Skin epidermis (tissue), 12 donors: Measurements from ENCODE around the gene CDK17.
"Not testable (repeated sequence)": the region's sequence is repeated elsewhere in the genome, so short reads cannot be mapped to it uniquely, and the experiment has no call there.

Experiments used
- H3K27ac ChIP-seq, 21 experiments: fragments of 200-600 bp; sonication (generic) in 11 of 21; one replicate each; pipeline ENCODE4 v1.5.0; 2020; ENCODE audit warnings: mild to moderate bottlenecking in 3 of 21, inconsistent platforms in 2 of 21, moderate library complexity in 2 of 21
- H3K4me3 ChIP-seq, 7 experiments: fragments of 200-600 bp; sonication (generic) in 2 of 7; one replicate each; pipeline ENCODE4 v1.5.0; 2020; ENCODE audit warnings: inconsistent platforms in 2 of 7, mild to moderate bottlenecking in 2 of 7, moderate library complexity in 1 of 7

CDK17 gene

GRCh38 chr12:96399919-96400630, at the start of gene CDK17:
CDK17 (minus strand) TSS chr12:96400439; CDS start chr12:96334836, 65,603 bp downstream.
- Histone ChIP-seq H3K4me3 (peak within 1 kb of the TSS; percentile 70 to 100 (median 93)), H3K27ac (peak within 1 kb of the TSS; percentile 95 to 100 (median 99))

- H3K27ac ChIP-seq = peak overlapping the region in 2 of 21 experiments; percentile 2 to 32
Measured at GRCh38 chr12:96448300-96448699, 48.1 kb upstream of the CDK17 start.

GRCh38 chr12:96447256-96447655, 47.0 kb upstream of the CDK17 start:
- Histone ChIP-seq H3K4me3 (no peak overlapping the region), H3K27ac (peak overlapping the region in 11 of 21 experiments; percentile 52 to 90 (median 75))

More at GRCh38 chr12:96448300-96448699, 48.1 kb upstream of the CDK17 start:
- no peak overlapping the region for H3K4me3 ChIP-seq

- Histone ChIP-seq H3K27ac (peak overlapping the region in 20 of 21 experiments; percentile 4 to 90 (median 71)), H3K4me3 (no peak overlapping the region)
Measured at GRCh38 chr12:96445691-96446583, 45.7 kb upstream of the CDK17 start.

GRCh38 chr12:96444399-96444798, 44.2 kb upstream of the CDK17 start:
- peak overlapping the region in 6 of 21 experiments; percentile 75 to 82 (median 78) for H3K27ac ChIP-seq

GRCh38 chr12:96442906-96443305, 42.7 kb upstream of the CDK17 start:
- H3K4me3 ChIP-seq = no peak overlapping the region
- no peak overlapping the region for H3K27ac ChIP-seq

More at GRCh38 chr12:96444399-96444798, 44.2 kb upstream of the CDK17 start:
- H3K4me3 ChIP-seq = no peak overlapping the region

- H3K27ac ChIP-seq = no peak overlapping the region
- H3K4me3 ChIP-seq = no peak overlapping the region
Measured at GRCh38 chr12:96441816-96442215, 41.6 kb upstream of the CDK17 start.

GRCh38 chr12:96438330-96438729, 38.1 kb upstream of the CDK17 start:
- Histone ChIP-seq H3K4me3 (no peak overlapping the region), H3K27ac (no peak overlapping the region)

- H3K27ac ChIP-seq = no peak overlapping the region
Measured at GRCh38 chr12:96437171-96437445, 36.9 kb upstream of the CDK17 start.

GRCh38 chr12:96436366-96437170, 36.3 kb upstream of the CDK17 start:
- H3K27ac ChIP-seq = peak overlapping the region in 3 of 21 experiments; percentile 5 to 62 (median 31)
- H3K4me3 ChIP-seq = no peak overlapping the region

More at GRCh38 chr12:96437171-96437445, 36.9 kb upstream of the CDK17 start:
- H3K4me3 ChIP-seq = no peak overlapping the region

- Histone ChIP-seq H3K4me3 (no peak overlapping the region), H3K27ac (peak overlapping the region in 13 of 21 experiments; percentile 0 to 76 (median 46))
Measured at GRCh38 chr12:96434107-96434506, 33.9 kb upstream of the CDK17 start.

GRCh38 chr12:96432496-96433321, 32.5 kb upstream of the CDK17 start:
- not testable (repeated sequence) for H3K4me3 ChIP-seq
- peak overlapping the region in 6 of 21 experiments; percentile 14 to 42 (median 28) for H3K27ac ChIP-seq

- Histone ChIP-seq H3K4me3 (no peak overlapping the region), H3K27ac (no peak overlapping the region)
Measured at GRCh38 chr12:96431067-96431466, 30.8 kb upstream of the CDK17 start.

- H3K4me3 ChIP-seq = no peak overlapping the region
- H3K27ac ChIP-seq = peak overlapping the region in 20 of 21 experiments; percentile 38 to 89 (median 74)
Measured at GRCh38 chr12:96427269-96427729, 27.1 kb upstream of the CDK17 start.

- Histone ChIP-seq H3K27ac (peak overlapping the region in 13 of 21 experiments; percentile 32 to 89 (median 76)), H3K4me3 (no peak overlapping the region)
Measured at GRCh38 chr12:96425951-96426350, 25.7 kb upstream of the CDK17 start.

GRCh38 chr12:96425321-96425720, 25.1 kb upstream of the CDK17 start:
- no peak overlapping the region for H3K4me3 ChIP-seq
- peak overlapping the region in 6 of 21 experiments; percentile 32 to 85 (median 77) for H3K27ac ChIP-seq

GRCh38 chr12:96424601-96425000, 24.4 kb upstream of the CDK17 start:
- H3K4me3 ChIP-seq = no peak overlapping the region
- peak overlapping the region in 8 of 21 experiments; percentile 10 to 85 (median 44) for H3K27ac ChIP-seq

GRCh38 chr12:96422192-96422591, 22.0 kb upstream of the CDK17 start:
- Histone ChIP-seq H3K4me3 (no peak overlapping the region), H3K27ac (peak overlapping the region in 3 of 21 experiments; percentile 8 to 16 (median 16))

GRCh38 chr12:96421014-96421413, 20.8 kb upstream of the CDK17 start:
- peak overlapping the region in 10 of 21 experiments; percentile 28 to 76 (median 48) for H3K27ac ChIP-seq
- H3K4me3 ChIP-seq = no peak overlapping the region
